K562 (cell line): ENCODE measurements around the gene STX1A. TPM values are rescaled to one million over a fixed set of nuclear protein-coding genes. Genes with fewer than 3 reads are reported as not detected.
A peak's percentile ranks its signal among the peaks of the same experiment; 100 is the strongest.

Source experiments
- CC2D1A ChIP-seq: fragments of 450-650 bp; IDR thresholded peaks from 2 replicates; pipeline ENCODE4 v1.6.1; 2017; ENCODE audit warnings: mild to moderate bottlenecking
- CHAMP1 ChIP-seq: fragments of 450-650 bp; IDR thresholded peaks from 2 replicates; pipeline ENCODE4 v1.6.1; 2016; ENCODE audit warnings: mild to moderate bottlenecking
- EHMT2 ChIP-seq: fragments of 450-650 bp; IDR thresholded peaks from 2 replicates; pipeline ENCODE4 v1.6.1; 2018; ENCODE audit warnings: antibody characterized with exemption
- GABPA ChIP-seq: fragments of 200-800 bp; sonication (Bioruptor generic); conservative IDR thresholded peaks from 2 replicates; pipeline ENCODE4 v1.6.1; 2016; ENCODE audit warnings: low read depth, missing genetic modification characterization, missing compliant biosample characterization
- GTF2E2 ChIP-seq: fragments of 200-800 bp; sonication (Bioruptor generic); IDR thresholded peaks from 2 replicates; pipeline ENCODE4 v1.6.1; 2016; ENCODE audit warnings: missing genetic modification characterization, missing compliant biosample characterization
- KDM2B ChIP-seq: fragments of 250-450 bp; sonication (Bioruptor Pico); IDR thresholded peaks from 2 replicates; pipeline ENCODE4 v1.8.0; 2021; ENCODE audit warnings: mild to moderate bottlenecking, moderate library complexity
- MCM3 ChIP-seq: fragments of 450-650 bp; IDR thresholded peaks from 2 replicates; pipeline ENCODE4 v1.6.1; 2016
- NFE2 ChIP-seq: IDR thresholded peaks from 2 replicates; pipeline ENCODE4 v1.6.1; 2014; ENCODE audit warnings: antibody characterized with exemption, low read depth
- TBL1XR1 ChIP-seq, 2 experiments: IDR thresholded peaks; 2 replicates each; pipeline ENCODE4 v1.6.1; 2012; ENCODE audit warnings: improper control_type of control experiment in 2 of 2, low read length in 2 of 2, mild to moderate bottlenecking in 1 of 2
- YY1 ChIP-seq, 3 experiments: IDR thresholded peaks; 2 replicates each; pipeline ENCODE4 v1.6.1; 2011; ENCODE audit warnings: low read length in 2 of 3, mild to moderate bottlenecking in 2 of 3, moderate library complexity in 2 of 3, borderline replicate concordance in 1 of 3, control low read depth in 1 of 3, low read depth in 1 of 3; ENCODE audit not compliant: insufficient read depth in 3 of 3, insufficient replicate concordance in 2 of 3, control insufficient read depth in 1 of 3, insufficient read length in 1 of 3; ENCODE audit errors: extremely low read depth in 1 of 3
- ZC3H11A ChIP-seq: IDR thresholded peaks from 2 replicates; pipeline ENCODE4 v1.6.1; 2012; ENCODE audit warnings: low read depth, low read length, improper control_type of control experiment
- ZKSCAN3 ChIP-seq: fragments of 250-450 bp; sonication (Bioruptor Pico); IDR thresholded peaks from 2 replicates; pipeline ENCODE4 v1.4.0; 2020
- ZNF75A ChIP-seq: fragments of 450-650 bp; formaldehyde crosslinking; IDR thresholded peaks from 2 replicates; pipeline ENCODE4 v1.4.0; 2020; ENCODE audit warnings: mild to moderate bottlenecking
- polyA plus RNA-seq, 8 experiments: library from polyadenylated mRNA; depleted of rRNA in 4 of 8; stranded (reverse) in 5 of 8; unstranded in 3 of 8; fragments of >200 nt; fragmentation: Nextera tagmentation in 2 of 8; fragmentation: Illumina TruSeq in 1 of 8; extraction: Ambion mirVana in 2 of 8; extraction: Trizol in 1 of 8; gene quantifications; 2 replicates each; pipeline versions ENCODE4 v1.2.1 to v1.2.3, GENCODE V29; 2011 to 2014; ENCODE audit warnings: inconsistent platforms in 1 of 8, missing spikeins in 1 of 8
- total RNA-seq, 7 experiments: library from RNA; depleted of rRNA in 6 of 7; stranded (reverse); fragments of >200 nt in 6 of 7; fragmentation: Illumina TruSeq in 2 of 7; extraction: Trizol in 2 of 7; gene quantifications; 2 replicates each; pipeline versions ENCODE4 v1.2.1 to v1.2.3, GENCODE V29; 2011 to 2021; ENCODE audit warnings: low replicate concordance in 1 of 7
- TF ChIP-seq, protein P1 (sequence below), 2 experiments: fragments of 450-650 bp in 1 of 2; IDR thresholded peaks; 2 replicates each; pipeline ENCODE4 v1.6.1; 2011 to 2017; ENCODE audit warnings: low read depth in 2 of 2, antibody characterized with exemption in 1 of 2, borderline replicate concordance in 1 of 2, low read length in 1 of 2, mild to moderate bottlenecking in 1 of 2, mixed read lengths in 1 of 2; ENCODE audit not compliant: control insufficient read depth in 1 of 2
- TF ChIP-seq, protein P2 (sequence below): fragments of 250-450 bp; sonication (Bioruptor Pico); IDR thresholded peaks from 2 replicates; pipeline ENCODE4 v1.5.1; 2021; ENCODE audit warnings: mild to moderate bottlenecking

Gene STX1A
- total and polyA plus RNA-seq, 9 of the 15 experiments (the other 6 are each of a cell fraction or from before 2014, with no cell fraction given) = 0.04 to 15.1 (median 6.3) TPM

GRCh38 chr7:73683788-73684693 is 35.4 kb downstream of the STX1A start (continued):
- TF ChIP-seq TBL1XR1 (IDR thresholded peaks at IDR 0.05; ENCODE audit: low read length in 2 of 2) = no peak
- TF ChIP-seq CC2D1A = no peak
- no peak for TF ChIP-seq CHAMP1
- TF ChIP-seq, protein P1, sequence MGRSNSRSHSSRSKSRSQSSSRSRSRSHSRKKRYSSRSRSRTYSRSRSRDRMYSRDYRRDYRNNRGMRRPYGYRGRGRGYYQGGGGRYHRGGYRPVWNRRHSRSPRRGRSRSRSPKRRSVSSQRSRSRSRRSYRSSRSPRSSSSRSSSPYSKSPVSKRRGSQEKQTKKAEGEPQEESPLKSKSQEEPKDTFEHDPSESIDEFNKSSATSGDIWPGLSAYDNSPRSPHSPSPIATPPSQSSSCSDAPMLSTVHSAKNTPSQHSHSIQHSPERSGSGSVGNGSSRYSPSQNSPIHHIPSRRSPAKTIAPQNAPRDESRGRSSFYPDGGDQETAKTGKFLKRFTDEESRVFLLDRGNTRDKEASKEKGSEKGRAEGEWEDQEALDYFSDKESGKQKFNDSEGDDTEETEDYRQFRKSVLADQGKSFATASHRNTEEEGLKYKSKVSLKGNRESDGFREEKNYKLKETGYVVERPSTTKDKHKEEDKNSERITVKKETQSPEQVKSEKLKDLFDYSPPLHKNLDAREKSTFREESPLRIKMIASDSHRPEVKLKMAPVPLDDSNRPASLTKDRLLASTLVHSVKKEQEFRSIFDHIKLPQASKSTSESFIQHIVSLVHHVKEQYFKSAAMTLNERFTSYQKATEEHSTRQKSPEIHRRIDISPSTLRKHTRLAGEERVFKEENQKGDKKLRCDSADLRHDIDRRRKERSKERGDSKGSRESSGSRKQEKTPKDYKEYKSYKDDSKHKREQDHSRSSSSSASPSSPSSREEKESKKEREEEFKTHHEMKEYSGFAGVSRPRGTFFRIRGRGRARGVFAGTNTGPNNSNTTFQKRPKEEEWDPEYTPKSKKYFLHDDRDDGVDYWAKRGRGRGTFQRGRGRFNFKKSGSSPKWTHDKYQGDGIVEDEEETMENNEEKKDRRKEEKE (IDR thresholded peaks at IDR 0.05; ENCODE audit: borderline replicate concordance in 1 of 2, control insufficient read depth in 1 of 2, low read depth in 2 of 2, low read length in 1 of 2) = no peak
- TF ChIP-seq ZKSCAN3 (CRISPR knock-in tag) = no peak
- no peak for TF ChIP-seq KDM2B (CRISPR knock-in tag)
- no peak for TF ChIP-seq GTF2E2 (tag)
- TF ChIP-seq, protein P2, sequence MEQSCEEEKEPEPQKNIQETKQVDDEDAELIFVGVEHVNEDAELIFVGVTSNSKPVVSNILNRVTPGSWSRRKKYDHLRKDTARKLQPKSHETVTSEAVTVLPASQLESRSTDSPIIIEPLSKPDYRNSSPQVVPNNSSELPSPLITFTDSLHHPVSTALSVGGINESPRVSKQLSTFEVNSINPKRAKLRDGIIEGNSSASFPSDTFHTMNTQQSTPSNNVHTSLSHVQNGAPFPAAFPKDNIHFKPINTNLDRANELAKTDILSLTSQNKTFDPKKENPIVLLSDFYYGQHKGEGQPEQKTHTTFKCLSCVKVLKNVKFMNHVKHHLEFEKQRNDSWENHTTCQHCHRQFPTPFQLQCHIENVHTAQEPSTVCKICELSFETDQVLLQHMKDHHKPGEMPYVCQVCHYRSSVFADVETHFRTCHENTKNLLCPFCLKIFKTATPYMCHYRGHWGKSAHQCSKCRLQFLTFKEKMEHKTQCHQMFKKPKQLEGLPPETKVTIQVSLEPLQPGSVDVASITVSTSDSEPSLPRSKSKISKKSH (CRISPR knock-in tag) = no peak
- no peak for TF ChIP-seq EHMT2
- TF ChIP-seq GABPA = 0 out of 2 replicates have a peak, but pooled peaks have one; percentile 26
- TF ChIP-seq ZC3H11A = no peak
- no peak for TF ChIP-seq MCM3
- no peak for TF ChIP-seq NFE2
- TF ChIP-seq YY1 (IDR thresholded peaks at IDR 0.05; ENCODE audit: borderline replicate concordance in 1 of 3, control insufficient read depth in 1 of 3, extremely low read depth in 1 of 3, insufficient read depth in 3 of 3, insufficient read length in 1 of 3, insufficient replicate concordance in 2 of 3, low read depth in 1 of 3, low read length in 2 of 3) = peak in 1 of 3 experiments; percentile 53
- no peak for TF ChIP-seq ZNF75A
